GM18907 (cell line): Measurements from ENCODE around the gene WASF3.

Source experiments
- ATAC-seq: cut with Tn5 transposase; IDR thresholded peaks from one replicate; pipeline ENCODE4 v1.9.1; 2021; ENCODE audit warnings: mild to moderate bottlenecking, moderate library complexity; ENCODE audit not compliant: unreplicated experiment

The WASF3 gene

GRCh38 chr13:26679411-26680122 is 122.1 kb downstream of the WASF3 start:
- no peak for ATAC-seq

- ATAC-seq: no peak
Observed at GRCh38 chr13:26680123-26680450, 122.6 kb downstream of the WASF3 start.

- no peak for ATAC-seq
Observed at GRCh38 chr13:26680572-26680971, 123.1 kb downstream of the WASF3 start.

- no peak for ATAC-seq
Observed at GRCh38 chr13:26681036-26681435, 123.6 kb downstream of the WASF3 start.

GRCh38 chr13:26682606-26683005 is 125.1 kb downstream of the WASF3 start:
- no peak for ATAC-seq

GRCh38 chr13:26685606-26686005 is 128.1 kb downstream of the WASF3 start:
- ATAC-seq: no peak

GRCh38 chr13:26686285-26686684 is 128.8 kb downstream of the WASF3 start:
- ATAC-seq: no peak

GRCh38 chr13:26688286-26688685 is 130.8 kb downstream of the WASF3 start:
- ATAC-seq: no peak

GRCh38 chr13:26688980-26689379 is 131.5 kb downstream of the WASF3 start:
- no peak for ATAC-seq

- ATAC-seq: no peak
Observed at GRCh38 chr13:26693749-26694463, 136.4 kb downstream of the WASF3 start.

- no peak for ATAC-seq
Observed at GRCh38 chr13:26694609-26695359, 137.3 kb downstream of the WASF3 start.

- ATAC-seq: no peak
Observed at GRCh38 chr13:26695360-26695705, 137.8 kb downstream of the WASF3 start.

- no peak for ATAC-seq
Observed at GRCh38 chr13:26695891-26696311, 138.4 kb downstream of the WASF3 start.

GRCh38 chr13:26697069-26697955 is 139.8 kb downstream of the WASF3 start:
- ATAC-seq: no peak

GRCh38 chr13:26698392-26699196 is 141.1 kb downstream of the WASF3 start:
- peak; percentile 68 for ATAC-seq

- no peak for ATAC-seq
Observed at GRCh38 chr13:26699197-26699490, 141.7 kb downstream of the WASF3 start.

- ATAC-seq: no peak
Observed at GRCh38 chr13:26705536-26705935, 148.1 kb downstream of the WASF3 start.

- no peak for ATAC-seq
Observed at GRCh38 chr13:26706381-26706780, 148.9 kb downstream of the WASF3 start.

- ATAC-seq: peak; percentile 71
Observed at GRCh38 chr13:26707122-26708006, 149.9 kb downstream of the WASF3 start.

GRCh38 chr13:26708007-26708297 is 150.5 kb downstream of the WASF3 start:
- no peak for ATAC-seq
